Astrocyte of the cerebellum (primary cell): ENCODE results near the gene TP53TG5.

ENCODE experiments used
- DNase-seq: peaks from one replicate; pipeline ENCODE4 v3.0.0-alpha.2; 2011; ENCODE audit warnings: low read depth
- H3K4me3 ChIP-seq: 2 replicates; pipeline ENCODE4 v1.5.1; 2011; ENCODE audit warnings: mild to moderate bottlenecking, low read depth, low read length, moderate library complexity
- in situ Hi-C: cut with HindIII; loops from 2 replicates; pipeline ENCODE4 v1.10.0; 2017; ENCODE audit warnings: low sequenced_read_pairs
- TF ChIP-seq, protein P1 (sequence below): IDR thresholded peaks from 2 replicates; pipeline ENCODE4 v1.5.1; 2012; ENCODE audit warnings: low read length, low read depth, moderate library complexity, mild to moderate bottlenecking; ENCODE audit errors: missing control alignments

The TP53TG5 gene

DNA sequence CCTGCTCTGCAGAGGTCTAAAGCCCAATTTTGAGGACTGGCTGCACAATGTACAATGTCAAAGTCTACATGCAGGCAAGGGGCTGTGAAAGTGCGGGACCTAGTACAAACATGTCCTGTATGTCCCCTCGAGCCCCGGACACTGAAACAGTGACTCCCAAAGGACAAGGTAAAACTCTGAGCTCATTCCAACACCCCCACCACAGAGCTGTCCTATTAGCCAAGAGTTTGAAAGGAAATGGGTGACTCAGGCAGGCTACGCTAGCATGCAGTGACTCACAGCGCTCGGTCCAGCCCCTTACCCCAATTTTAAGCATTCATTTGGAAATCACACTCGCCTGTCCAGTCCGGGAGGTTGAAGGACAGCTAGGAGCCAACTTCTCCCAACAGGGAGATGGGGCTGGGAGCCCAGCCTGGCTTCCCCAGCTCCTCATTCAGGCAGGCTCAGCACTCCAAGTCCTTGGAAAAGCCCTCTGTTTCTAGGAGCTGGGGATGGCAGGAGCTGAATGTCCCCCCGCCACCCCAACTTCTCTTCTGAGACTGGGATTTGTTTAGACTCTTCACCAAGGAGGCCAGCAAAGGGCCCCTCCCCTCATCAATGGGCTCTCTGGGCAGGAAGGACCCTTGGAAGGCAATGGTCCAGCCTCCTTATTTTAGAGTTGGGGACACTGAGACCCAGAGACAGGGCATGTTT lies 33.8 kb downstream of the TP53TG5 start:
- in situ Hi-C loops = no loop called here
- peak overlapping the region; percentile 90 for H3K4me3 ChIP-seq
- DNase-seq = peak; percentile 68
- TF ChIP-seq, protein P1, sequence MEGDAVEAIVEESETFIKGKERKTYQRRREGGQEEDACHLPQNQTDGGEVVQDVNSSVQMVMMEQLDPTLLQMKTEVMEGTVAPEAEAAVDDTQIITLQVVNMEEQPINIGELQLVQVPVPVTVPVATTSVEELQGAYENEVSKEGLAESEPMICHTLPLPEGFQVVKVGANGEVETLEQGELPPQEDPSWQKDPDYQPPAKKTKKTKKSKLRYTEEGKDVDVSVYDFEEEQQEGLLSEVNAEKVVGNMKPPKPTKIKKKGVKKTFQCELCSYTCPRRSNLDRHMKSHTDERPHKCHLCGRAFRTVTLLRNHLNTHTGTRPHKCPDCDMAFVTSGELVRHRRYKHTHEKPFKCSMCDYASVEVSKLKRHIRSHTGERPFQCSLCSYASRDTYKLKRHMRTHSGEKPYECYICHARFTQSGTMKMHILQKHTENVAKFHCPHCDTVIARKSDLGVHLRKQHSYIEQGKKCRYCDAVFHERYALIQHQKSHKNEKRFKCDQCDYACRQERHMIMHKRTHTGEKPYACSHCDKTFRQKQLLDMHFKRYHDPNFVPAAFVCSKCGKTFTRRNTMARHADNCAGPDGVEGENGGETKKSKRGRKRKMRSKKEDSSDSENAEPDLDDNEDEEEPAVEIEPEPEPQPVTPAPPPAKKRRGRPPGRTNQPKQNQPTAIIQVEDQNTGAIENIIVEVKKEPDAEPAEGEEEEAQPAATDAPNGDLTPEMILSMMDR = no peak

DNA sequence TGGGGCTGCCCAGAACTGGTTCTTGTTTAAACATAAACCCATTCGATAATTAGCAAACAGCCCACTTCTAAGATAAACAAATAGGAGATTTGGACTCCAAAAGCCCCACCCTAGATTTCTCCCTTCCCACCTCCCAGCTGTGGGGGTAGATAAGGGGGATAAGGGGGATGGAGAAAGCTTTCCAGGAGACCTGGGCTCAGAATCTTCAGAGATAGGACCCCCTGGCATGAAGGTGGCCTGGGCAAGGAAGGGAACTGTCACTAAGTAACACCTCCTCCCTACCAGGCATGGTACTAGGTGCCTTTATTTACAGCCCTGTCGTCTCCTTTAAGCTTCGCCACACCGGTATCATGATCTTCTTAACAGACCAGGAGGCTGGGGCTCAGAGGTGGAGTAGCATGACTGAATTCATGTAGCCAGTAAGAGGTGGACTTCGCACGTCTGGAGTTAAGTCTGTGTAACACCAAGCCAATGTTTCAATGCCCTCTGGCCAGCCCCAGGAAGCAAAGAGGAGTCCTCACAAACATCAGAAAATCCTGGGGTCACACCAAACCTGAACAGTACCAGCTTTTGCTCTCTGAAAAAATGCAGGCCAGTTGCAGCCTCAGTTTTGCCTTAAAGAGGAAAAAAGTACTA lies 34.5 kb downstream of the TP53TG5 start:
- peak overlapping the region; percentile 90 for H3K4me3 ChIP-seq
- in situ Hi-C loops = no loop called here
- TF ChIP-seq, protein P1 = no peak
- no peak for DNase-seq

DNA sequence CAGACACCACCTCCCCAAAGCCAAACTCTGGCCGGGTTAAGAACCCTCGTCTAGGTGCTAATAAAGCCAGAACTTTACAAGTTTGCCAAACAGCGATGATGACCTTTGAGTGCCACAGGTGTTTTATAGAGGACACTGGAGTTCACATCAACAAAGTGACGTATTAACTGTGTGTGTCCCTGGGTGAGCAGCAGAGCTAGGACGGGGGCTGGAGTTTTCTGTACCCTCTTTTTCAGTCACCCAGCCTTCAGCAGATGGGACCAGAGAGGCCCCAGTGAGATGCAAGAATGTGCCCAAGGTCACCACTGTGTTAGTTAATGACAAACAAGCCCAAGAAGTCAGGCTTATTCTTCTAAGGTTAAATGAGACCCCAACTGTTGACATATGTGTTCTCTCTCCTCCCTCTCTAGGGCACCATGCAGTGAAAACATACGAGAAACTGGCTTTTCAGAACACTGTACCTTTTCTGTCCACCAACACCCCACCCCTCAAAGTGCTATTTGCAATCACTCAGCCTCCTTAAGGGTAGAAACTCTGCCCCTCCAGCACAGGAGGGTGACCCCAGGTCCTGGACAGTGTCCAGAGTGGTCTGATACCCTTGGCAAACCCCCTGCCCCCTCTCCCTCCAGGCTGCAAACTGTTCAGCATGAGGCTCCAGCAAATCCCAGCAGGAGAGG lies 35.1 kb downstream of the TP53TG5 start:
- TF ChIP-seq, protein P1 = no peak
- DNase-seq = no peak
- peak overlapping the region; percentile 22 for H3K4me3 ChIP-seq
- in situ Hi-C loops = no loop called here

DNA sequence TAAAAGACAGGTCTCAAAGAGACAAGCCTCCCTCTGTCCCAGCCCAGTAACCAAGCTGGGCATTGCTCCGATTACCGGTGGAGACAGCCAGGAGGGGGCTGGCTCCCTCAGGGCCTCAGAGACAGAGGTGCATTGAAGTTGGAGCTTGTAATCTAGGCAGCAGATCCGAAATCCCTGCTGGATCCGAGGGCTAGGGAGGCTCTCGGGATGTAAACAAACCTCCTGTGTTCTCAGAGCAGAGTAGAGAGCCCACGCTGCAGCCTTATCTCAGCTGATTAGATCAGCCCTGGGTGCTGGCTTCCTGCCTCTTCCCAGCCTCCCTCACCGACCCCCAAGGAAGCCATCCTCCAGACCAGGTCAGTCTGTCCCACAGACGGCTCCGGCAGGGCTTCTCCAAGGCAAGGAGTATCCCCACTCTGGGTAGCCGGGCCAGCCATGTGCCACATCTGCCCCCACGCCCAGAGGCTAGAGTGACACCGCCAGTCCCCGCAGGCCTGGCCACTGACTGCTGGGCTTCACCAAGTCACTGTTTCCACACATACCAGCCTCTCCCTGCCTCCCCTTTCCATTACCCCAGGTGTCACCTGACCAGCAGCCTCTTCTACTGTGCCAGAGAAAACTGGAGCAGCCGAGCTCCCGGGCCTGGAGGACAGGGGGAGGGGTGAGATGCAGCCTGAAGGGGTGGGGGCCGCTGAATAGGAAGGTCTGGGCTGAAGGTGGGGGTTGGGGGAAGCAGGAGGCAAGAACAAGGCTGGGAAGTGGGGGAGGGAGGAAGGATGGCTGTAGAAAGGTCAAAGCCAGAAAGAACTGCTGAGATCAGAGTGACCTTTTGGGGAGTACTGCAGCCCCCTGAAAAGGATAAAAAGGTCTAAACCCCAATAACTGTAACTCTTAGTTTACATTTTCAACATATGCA lies 35.9 kb downstream of the TP53TG5 start:
- in situ Hi-C loops = no loop called here
- H3K4me3 ChIP-seq = peak overlapping the region; percentile 22
- DNase-seq = no peak
- TF ChIP-seq, protein P1 = no peak

DNA sequence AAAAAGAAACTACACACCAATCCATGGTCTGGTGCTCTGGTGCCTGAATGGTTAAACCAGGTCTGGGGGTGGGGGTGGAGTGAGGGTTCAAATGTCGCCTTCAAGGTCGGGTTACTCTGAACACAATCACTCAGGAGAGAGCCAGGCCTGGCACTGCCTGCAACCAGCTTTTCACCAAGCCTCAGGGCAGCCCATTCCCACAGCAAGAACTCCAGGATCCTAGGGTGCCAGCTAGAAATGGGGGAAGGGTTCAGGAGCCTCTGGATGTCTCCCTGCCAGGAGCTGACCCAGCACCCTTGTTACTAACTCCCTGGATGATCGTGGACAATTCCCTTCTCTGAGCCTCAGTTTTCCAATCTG lies 36.6 kb downstream of the TP53TG5 start:
- peak overlapping the region; percentile 22 for H3K4me3 ChIP-seq
- TF ChIP-seq, protein P1 = no peak
- DNase-seq = no peak
- in situ Hi-C loops = no loop called here

DNA sequence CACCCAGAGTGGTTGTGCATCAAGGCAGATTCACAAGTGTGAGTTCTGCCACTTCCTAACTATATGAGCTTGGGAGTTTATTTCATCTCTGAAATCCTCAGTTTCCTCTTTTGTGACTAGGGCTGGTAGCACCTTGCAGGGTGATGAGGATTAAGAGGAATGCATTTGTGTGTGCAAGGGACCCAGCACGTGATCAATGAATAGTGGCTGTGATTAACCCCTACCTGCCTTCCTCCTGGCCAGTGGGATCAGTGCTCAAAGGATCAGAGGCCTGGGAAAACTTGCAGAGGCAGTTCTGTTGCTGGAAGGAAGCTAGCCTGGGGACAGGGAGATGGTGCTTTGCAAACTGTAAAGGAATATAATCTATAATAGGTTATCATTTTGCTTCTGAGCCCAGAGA lies 37.2 kb downstream of the TP53TG5 start:
- DNase-seq = no peak
- TF ChIP-seq, protein P1 = no peak
- in situ Hi-C loops = no loop called here
- no peak overlapping the region for H3K4me3 ChIP-seq
